Left lobe of liver (tissue), 2 donors: Measurements from ENCODE around the gene DISP2. TPM values are rescaled to one million over a fixed set of nuclear protein-coding genes. Genes with fewer than 3 reads are reported as not detected.
A peak's percentile ranks its signal among the peaks of the same experiment; 100 is the strongest.

Source experiments
- ATAC-seq: fragments of 200-7000 bp; cut with Tn5 transposase; one replicate; pipeline ENCODE4 v1.9.1; 2020; ENCODE audit warnings: mild to moderate bottlenecking, moderate library complexity
- DNase-seq: peaks from one replicate; pipeline ENCODE4 v3.0.0-alpha.2; 2020; ENCODE audit warnings: low spot score
- total RNA-seq: library from RNA; stranded (reverse); gene quantifications from one replicate; pipeline ENCODE4 v1.2.1, GENCODE V29; 2021
- donor health status: DM: no; HTN: no; CAD: no; lungs with moderate emphysema.
- donor health status: DM: no; HTN: yes; CAD: no.

The DISP2 gene
- total RNA-seq, 1 donor from 2014 or later: 0.25 TPM

- ATAC-seq: peak; percentile 68
- DNase-seq: peak; percentile 56
Measured at GRCh38 chr15:40381818-40382529, 24.0 kb downstream of the DISP2 start.

- peak; percentile 93 for DNase-seq
- peak; percentile 93 for ATAC-seq
Measured at GRCh38 chr15:40382580-40383456, 24.8 kb downstream of the DISP2 start, which contains the start of gene KNSTRN. Gene KNSTRN, plus strand, starts transcription at chr15:40382721. Its CDS starts 115 bp downstream, at chr15:40382836.

GRCh38 chr15:40386480-40386879, 28.5 kb downstream of the DISP2 start:
- ATAC-seq: peak; percentile 31
- DNase-seq: no peak

GRCh38 chr15:40388941-40389823, 31.2 kb downstream of the DISP2 start:
- DNase-seq (peak; percentile 70), ATAC-seq (peak; percentile 74)

- ATAC-seq (peak; percentile 66), DNase-seq (peak; percentile 64)
Measured at GRCh38 chr15:40389824-40390595, 32.0 kb downstream of the DISP2 start.

GRCh38 chr15:40392986-40393948, 35.2 kb downstream of the DISP2 start:
- ATAC-seq: no peak

GRCh38 chr15:40397688-40398412, 39.8 kb downstream of the DISP2 start:
- ATAC-seq (no peak), DNase-seq (no peak)

More at GRCh38 chr15:40392986-40393948, 35.2 kb downstream of the DISP2 start:
- DNase-seq: no peak

- ATAC-seq (peak; percentile 41), DNase-seq (no peak)
Measured at GRCh38 chr15:40398413-40398873, 40.4 kb downstream of the DISP2 start.

GRCh38 chr15:40399370-40399769, 41.4 kb downstream of the DISP2 start:
- ATAC-seq: no peak

GRCh38 chr15:40405501-40406381, 47.7 kb downstream of the DISP2 start, which contains the start of gene IVD:
Gene IVD, plus strand, starts transcription at chr15:40405795. Its CDS starts 33 bp downstream, at chr15:40405828.
- peak; percentile 98 for DNase-seq
- peak; percentile 95 for ATAC-seq

More at GRCh38 chr15:40399370-40399769, 41.4 kb downstream of the DISP2 start:
- no peak for DNase-seq

- DNase-seq: no peak
- no peak for ATAC-seq
Measured at GRCh38 chr15:40407330-40407990, 49.4 kb downstream of the DISP2 start.

- ATAC-seq (no peak), DNase-seq (no peak)
Measured at GRCh38 chr15:40409366-40409765, 51.3 kb downstream of the DISP2 start.

- no peak for ATAC-seq
- no peak for DNase-seq
Measured at GRCh38 chr15:40410476-40410875, 52.5 kb downstream of the DISP2 start.

- peak; percentile 95 for DNase-seq
- peak; percentile 88 for ATAC-seq
Measured at GRCh38 chr15:40412095-40412759, 54.2 kb downstream of the DISP2 start.

GRCh38 chr15:40413036-40413435, 55.0 kb downstream of the DISP2 start:
- peak; percentile 62 for ATAC-seq

GRCh38 chr15:40414816-40415215, 56.8 kb downstream of the DISP2 start:
- DNase-seq (no peak), ATAC-seq (no peak)

More at GRCh38 chr15:40413036-40413435, 55.0 kb downstream of the DISP2 start:
- DNase-seq: no peak
